ENCODE measurements around the gene CELSR1. TPM values are rescaled to one million over a fixed set of nuclear protein-coding genes. Genes with fewer than 3 reads are reported as not detected.

The CELSR1 gene
- total RNA-seq, 2 donors from 2014 or later = 24.2 to 38.2 TPM

- DNase-seq (ENCODE audit: low spot score) = no peak
- H3K9me3 ChIP-seq = no peaks in the 10 kb centered on the region
Measured at GRCh38 chr22:46357711-46358520, 179.5 kb downstream of the CELSR1 start.

GRCh38 chr22:46356496-46357480, 180.6 kb downstream of the CELSR1 start:
- Histone ChIP-seq H3K4me1 (replicated peaks) (no peaks in the 10 kb centered on the region), H3K4me3 (no peak overlapping the region), H3K36me3 (peaks cover 0 to 7% of the 10 kb centered on the region in 2 donors), H3K27me3 (replicated peaks; ENCODE audit: insufficient read depth) (no peaks in the 10 kb centered on the region), H3K27ac (no peak overlapping the region), H3K9me3 (no peaks in the 10 kb centered on the region)
- intact Hi-C loops (cut with DNase I) = no loop called here
- DNase-seq (ENCODE audit: low spot score) = no peak
- 92% methylated on average over 23 of the region's 23 CpGs for WGBS
- TF ChIP-seq POLR2A (IDR thresholded peaks at IDR 0.05) (no peak), CTCF (IDR thresholded peaks at IDR 0.05) (no peak), POLR2AphosphoS5 (IDR thresholded peaks at IDR 0.05) (no peak)

More at GRCh38 chr22:46357711-46358520, 179.5 kb downstream of the CELSR1 start:
- TF ChIP-seq POLR2A (IDR thresholded peaks at IDR 0.05) = no peak
- no peak for TF ChIP-seq POLR2AphosphoS5 (IDR thresholded peaks at IDR 0.05)
- no peak for TF ChIP-seq CTCF (IDR thresholded peaks at IDR 0.05)
- 63% methylated on average over 9 of the region's 19 CpGs for WGBS
- Histone ChIP-seq H3K27ac (no peak overlapping the region), H3K4me3 (no peak overlapping the region), H3K27me3 (replicated peaks; ENCODE audit: insufficient read depth) (no peaks in the 10 kb centered on the region), H3K36me3 (no peaks in the 10 kb centered on the region), H3K4me1 (replicated peaks) (no peaks in the 10 kb centered on the region)
- intact Hi-C loops (cut with DNase I) = no loop called here

GRCh38 chr22:46355996-46356471, 181.4 kb downstream of the CELSR1 start:
- no peak for DNase-seq (ENCODE audit: low spot score)
- TF ChIP-seq POLR2AphosphoS5 (IDR thresholded peaks at IDR 0.05) (no peak), CTCF (IDR thresholded peaks at IDR 0.05) (no peak), POLR2A (IDR thresholded peaks at IDR 0.05) (no peak)
- Histone ChIP-seq H3K27me3 (replicated peaks; ENCODE audit: insufficient read depth) (no peaks in the 10 kb centered on the region), H3K4me1 (replicated peaks) (no peaks in the 10 kb centered on the region), H3K36me3 (peaks cover 0 to 7% of the 10 kb centered on the region in 2 donors), H3K27ac (peak overlapping the region in 1 of 2 donors; percentile 7), H3K4me3 (no peak overlapping the region), H3K9me3 (no peaks in the 10 kb centered on the region)
- WGBS = 60% methylated on average over 12 of the region's 12 CpGs
- intact Hi-C loops (cut with DNase I) = no loop called here

- Histone ChIP-seq H3K27me3 (replicated peaks; ENCODE audit: insufficient read depth) (no peaks in the 10 kb centered on the region), H3K9me3 (no peaks in the 10 kb centered on the region), H3K36me3 (peaks cover 5 to 7% of the 10 kb centered on the region in 2 donors), H3K4me3 (no peak overlapping the region), H3K4me1 (replicated peaks) (no peaks in the 10 kb centered on the region), H3K27ac (peak overlapping the region in 1 of 2 donors; percentile 7)
- peak; percentile 68 for DNase-seq (ENCODE audit: low spot score)
- TF ChIP-seq CTCF (IDR thresholded peaks at IDR 0.05) = peak; percentile 54 to 87 (median 84)
- peak; percentile 41 for TF ChIP-seq POLR2AphosphoS5 (IDR thresholded peaks at IDR 0.05)
- no peak for TF ChIP-seq POLR2A (IDR thresholded peaks at IDR 0.05)
- intact Hi-C loops (cut with DNase I) = no loop called here
- WGBS = 24% methylated on average over 13 of the region's 22 CpGs
Measured at GRCh38 chr22:46355369-46355995, 181.9 kb downstream of the CELSR1 start.
